ENCODE measurements around the gene STBD1. TPM values are rescaled to one million over a fixed set of nuclear protein-coding genes. Genes with fewer than 3 reads are reported as not detected.

Gene STBD1
- total and polyA plus RNA-seq, 2 experiments from 2014 or later = 2.0 to 2.6 TPM

- H3K9me2 ChIP-seq (ENCODE audit: insufficient read depth) = 0 out of 2 replicates have a peak, but pooled peaks cover 6% of the 10 kb centered on the region
- no peak overlapping the region for H2AFZ ChIP-seq
- Mint-ChIP-seq H3K36me3 (ENCODE audit: low read depth) (no peaks in the 10 kb centered on the region), H3K27ac (no peak overlapping the region), H3K27me3 (ENCODE audit: insufficient read depth, low read depth, poor library complexity) (no peaks in the 10 kb centered on the region), H3K4me3 (no peak overlapping the region), H3K4me1 (no peaks in the 10 kb centered on the region), H3K9me3 (peaks cover 7% of the 10 kb centered on the region; the same call in 2 of the 3 replicates)
- no peak for DNase-seq (ENCODE audit: low spot score)
- no peaks in the 10 kb centered on the region for H3K4me1 ChIP-seq (ENCODE audit: insufficient read depth)
- H3K36me3 ChIP-seq (ENCODE audit: insufficient read depth) = no peaks in the 10 kb centered on the region
- no peaks in the 10 kb centered on the region for H3F3A ChIP-seq (replicated peaks; ENCODE audit: low read depth)
- H3K4me2 ChIP-seq = no peak overlapping the region
- no peak overlapping the region for H3K27ac ChIP-seq (ENCODE audit: low read depth)
- no peaks in the 10 kb centered on the region for H4K20me1 ChIP-seq (replicated peaks; ENCODE audit: insufficient read depth)
- no peaks in the 10 kb centered on the region for H3K79me2 ChIP-seq (replicated peaks; ENCODE audit: insufficient read depth)
- no peak overlapping the region for H3K4me3 ChIP-seq
- ATAC-seq = no peak
- no peaks in the 10 kb centered on the region for H3K27me3 ChIP-seq (ENCODE audit: insufficient read depth)
- no peak for TF ChIP-seq ZNF331 (CRISPR knock-in tag; IDR thresholded peaks at IDR 0.05; ENCODE audit: low read depth)
- TF ChIP-seq EZH2phosphoT487 (IDR thresholded peaks at IDR 0.05; ENCODE audit: unreplicated experiment) = no peak
- TF ChIP-seq ZNF114 (CRISPR knock-in tag; IDR thresholded peaks at IDR 0.05) = no peak
- no peak for TF ChIP-seq CTCF (conservative IDR thresholded peaks at IDR 0.05; ENCODE audit: low read depth in 2 of 2)
- no peak for TF ChIP-seq EZH2 (IDR thresholded peaks at IDR 0.05; ENCODE audit: low read depth, unreplicated experiment)
- no peak for TF ChIP-seq REST (IDR thresholded peaks at IDR 0.05; ENCODE audit: unreplicated experiment)
These were observed 35.7 kb downstream of the STBD1 start for GRCh38 chr4:76342191-76342590.

- no peaks in the 10 kb centered on the region for H4K20me1 ChIP-seq (replicated peaks; ENCODE audit: insufficient read depth)
- Mint-ChIP-seq H3K9me3 (peaks cover 13% of the 10 kb centered on the region; the same call in 2 of the 3 replicates), H3K27ac (no peak overlapping the region), H3K36me3 (ENCODE audit: low read depth) (no peaks in the 10 kb centered on the region), H3K27me3 (ENCODE audit: insufficient read depth, low read depth, poor library complexity) (no peaks in the 10 kb centered on the region), H3K4me1 (no peaks in the 10 kb centered on the region), H3K4me3 (no peak overlapping the region)
- H3K36me3 ChIP-seq (ENCODE audit: insufficient read depth) = no peaks in the 10 kb centered on the region
- H3K27ac ChIP-seq (ENCODE audit: low read depth) = no peak overlapping the region
- H2AFZ ChIP-seq = no peak overlapping the region
- TF ChIP-seq JUNB (IDR thresholded peaks at IDR 0.05; ENCODE audit: unreplicated experiment) = no peak
- TF ChIP-seq POLR2AphosphoS5 (IDR thresholded peaks at IDR 0.05; ENCODE audit: low read depth) = no peak
- no peak for TF ChIP-seq ZNF462 (CRISPR knock-in tag; IDR thresholded peaks at IDR 0.05)
- no peaks in the 10 kb centered on the region for H3K4me1 ChIP-seq (ENCODE audit: insufficient read depth)
- no peaks in the 10 kb centered on the region for H3K27me3 ChIP-seq (ENCODE audit: insufficient read depth)
- H3K4me2 ChIP-seq = no peak overlapping the region
- H3K9me2 ChIP-seq (ENCODE audit: insufficient read depth) = 0 out of 2 replicates have a peak, but pooled peaks cover 6% of the 10 kb centered on the region
- H3F3A ChIP-seq (replicated peaks; ENCODE audit: low read depth) = no peaks in the 10 kb centered on the region
- no peak for ATAC-seq
- H3K79me2 ChIP-seq (replicated peaks; ENCODE audit: insufficient read depth) = no peaks in the 10 kb centered on the region
- no peak for DNase-seq (ENCODE audit: low spot score)
- H3K4me3 ChIP-seq = no peak overlapping the region
These were observed 36.3 kb downstream of the STBD1 start for GRCh38 chr4:76342803-76343202.

Data from GM23338 (cell line).